ENCODE data around the gene GNAS-AS1. TPM values are rescaled to one million over a fixed set of nuclear protein-coding genes. Genes with fewer than 3 reads are reported as not detected.

The GNAS-AS1 gene
- total RNA-seq, 4 donors from 2014 or later = 0.55 to 1.1 TPM; not detected in 2

DNA sequence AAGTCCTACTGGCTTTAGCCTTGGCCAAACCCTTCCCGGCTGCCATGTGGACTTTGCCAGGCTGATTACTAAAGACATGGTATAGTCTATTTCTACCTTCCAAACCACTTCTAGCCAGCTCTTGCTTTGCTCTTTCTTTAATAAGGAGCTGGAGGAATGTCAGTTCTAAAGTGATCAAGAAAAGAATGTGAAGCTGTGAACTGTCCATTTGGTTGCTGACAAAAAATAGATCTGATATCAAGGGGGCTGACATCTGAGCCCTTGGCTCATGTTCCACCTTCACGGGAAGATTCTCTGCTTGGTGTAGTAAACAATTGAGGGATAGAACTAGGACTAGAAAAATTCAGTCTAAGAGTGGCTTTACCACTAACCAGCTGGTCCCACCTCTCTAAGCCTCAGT lies 22.6 kb downstream of the GNAS-AS1 start:
- 89 to 92% methylated on average over 1 to 2 of the region's 2 CpGs for WGBS, 2 donors (ENCODE audit: low coverage in 1 of 2)
- no peaks in the 10 kb centered on the region for H3K27me3 ChIP-seq
- no peak overlapping the region for H3K4me3 ChIP-seq
- H3K27ac ChIP-seq = no peak overlapping the region
- DNase-seq = no peak
- TF ChIP-seq EP300 (IDR thresholded peaks at IDR 0.05; ENCODE audit: low read depth) = no peak
- no peak for TF ChIP-seq POLR2A (IDR thresholded peaks at IDR 0.05)
- TF ChIP-seq, protein P1, sequence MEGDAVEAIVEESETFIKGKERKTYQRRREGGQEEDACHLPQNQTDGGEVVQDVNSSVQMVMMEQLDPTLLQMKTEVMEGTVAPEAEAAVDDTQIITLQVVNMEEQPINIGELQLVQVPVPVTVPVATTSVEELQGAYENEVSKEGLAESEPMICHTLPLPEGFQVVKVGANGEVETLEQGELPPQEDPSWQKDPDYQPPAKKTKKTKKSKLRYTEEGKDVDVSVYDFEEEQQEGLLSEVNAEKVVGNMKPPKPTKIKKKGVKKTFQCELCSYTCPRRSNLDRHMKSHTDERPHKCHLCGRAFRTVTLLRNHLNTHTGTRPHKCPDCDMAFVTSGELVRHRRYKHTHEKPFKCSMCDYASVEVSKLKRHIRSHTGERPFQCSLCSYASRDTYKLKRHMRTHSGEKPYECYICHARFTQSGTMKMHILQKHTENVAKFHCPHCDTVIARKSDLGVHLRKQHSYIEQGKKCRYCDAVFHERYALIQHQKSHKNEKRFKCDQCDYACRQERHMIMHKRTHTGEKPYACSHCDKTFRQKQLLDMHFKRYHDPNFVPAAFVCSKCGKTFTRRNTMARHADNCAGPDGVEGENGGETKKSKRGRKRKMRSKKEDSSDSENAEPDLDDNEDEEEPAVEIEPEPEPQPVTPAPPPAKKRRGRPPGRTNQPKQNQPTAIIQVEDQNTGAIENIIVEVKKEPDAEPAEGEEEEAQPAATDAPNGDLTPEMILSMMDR (IDR thresholded peaks at IDR 0.05) = no peak
- TF ChIP-seq POLR2AphosphoS5 (IDR thresholded peaks at IDR 0.05) = no peak
- in situ Hi-C loops (cut with MboI; ENCODE audit: low pct_ligation_motif_present in 1 of 4, low pct_unique_long_range_greater_than_20kb in 1 of 4, low sequenced_read_pairs in 3 of 4) = loop anchor here in 2 of 4 donors (25.0 kb wide), 2 partner anchors 341 to 591 kb away; partner anchors contain the start of gene ANKRD60 (in 1 of the 2)
- H3K9me3 ChIP-seq = no peaks in the 10 kb centered on the region
- no peaks in the 10 kb centered on the region for H3K4me1 ChIP-seq
- intact Hi-C loops (cut with DNase I; ENCODE audit: low total_unique reads) = no loop called here
- no peaks in the 10 kb centered on the region for H3K36me3 ChIP-seq

DNA sequence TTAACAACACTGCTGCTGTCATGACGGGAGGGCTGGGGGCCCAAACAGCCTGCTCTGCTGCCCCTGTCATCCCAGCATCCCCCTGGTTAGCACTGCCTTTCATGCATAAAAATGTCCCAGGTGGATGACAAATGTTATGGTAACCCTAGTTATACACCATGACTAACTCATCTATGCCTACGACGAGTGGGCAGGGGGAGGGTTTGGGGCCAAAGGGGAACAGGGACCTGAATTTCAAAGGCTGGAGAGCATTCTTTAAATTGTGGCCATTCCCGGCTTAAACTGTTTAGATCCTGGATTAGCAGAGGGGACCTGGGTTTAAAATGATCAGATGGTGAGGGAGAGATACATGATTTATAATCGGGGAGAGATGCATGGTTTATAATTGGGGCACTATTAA lies 24.4 kb downstream of the GNAS-AS1 start:
- no peaks in the 10 kb centered on the region for H3K9me3 ChIP-seq
- 85% methylated on average over 4 to 5 of the region's 5 CpGs for WGBS, 2 donors (ENCODE audit: low coverage in 1 of 2)
- no peak overlapping the region for H3K4me3 ChIP-seq
- H3K27me3 ChIP-seq = no peaks in the 10 kb centered on the region
- TF ChIP-seq, protein P1 (IDR thresholded peaks at IDR 0.05) = no peak
- TF ChIP-seq POLR2AphosphoS5 (IDR thresholded peaks at IDR 0.05) = no peak
- no peak overlapping the region for H3K27ac ChIP-seq
- H3K4me1 ChIP-seq = no peaks in the 10 kb centered on the region
- in situ Hi-C loops (cut with MboI; ENCODE audit: low pct_ligation_motif_present in 1 of 4, low pct_unique_long_range_greater_than_20kb in 1 of 4, low sequenced_read_pairs in 3 of 4) (loop anchor here in 2 of 4 donors (25.0 kb wide), 2 partner anchors 339 to 589 kb away; partner anchors contain the start of gene ANKRD60 (in 1 of the 2)), intact Hi-C loops (cut with DNase I; ENCODE audit: low total_unique reads) (no loop called here)
- no peak for DNase-seq
- no peaks in the 10 kb centered on the region for H3K36me3 ChIP-seq

DNA sequence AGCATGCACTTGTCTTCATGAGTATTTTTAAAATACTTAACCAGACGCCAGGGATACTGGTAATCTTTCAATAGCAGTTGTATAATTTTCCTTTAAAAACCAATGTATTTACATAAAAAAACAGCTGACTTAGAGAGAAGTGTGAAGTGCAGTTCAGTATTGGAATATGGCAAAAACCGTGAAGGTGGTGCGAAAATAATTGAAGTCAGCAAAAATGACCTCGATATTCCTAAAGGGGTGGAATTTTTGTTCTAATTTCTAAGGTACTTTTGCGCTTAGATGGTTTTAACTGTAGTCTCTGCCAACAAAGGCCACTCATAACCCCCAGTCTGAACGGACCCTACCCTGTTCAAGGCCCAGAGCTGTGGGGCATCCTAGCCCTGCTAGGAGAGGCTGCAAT lies 25.3 kb downstream of the GNAS-AS1 start:
- DNase-seq = no peak
- WGBS, 2 donors (ENCODE audit: low coverage in 1 of 2) = 80 to 95% methylated on average over 4 to 6 of the region's 6 CpGs
- no peaks in the 10 kb centered on the region for H3K9me3 ChIP-seq
- intact Hi-C loops (cut with DNase I; ENCODE audit: low total_unique reads) = no loop called here
- no peak overlapping the region for H3K4me3 ChIP-seq
- H3K27ac ChIP-seq = no peak overlapping the region
- no peaks in the 10 kb centered on the region for H3K27me3 ChIP-seq
- no peaks in the 10 kb centered on the region for H3K36me3 ChIP-seq
- TF ChIP-seq POLR2A (IDR thresholded peaks at IDR 0.05) = no peak
- no peak for TF ChIP-seq EP300 (IDR thresholded peaks at IDR 0.05; ENCODE audit: low read depth)
- TF ChIP-seq, protein P1 (IDR thresholded peaks at IDR 0.05) = no peak
- TF ChIP-seq POLR2AphosphoS5 (IDR thresholded peaks at IDR 0.05) = no peak
- H3K4me1 ChIP-seq = no peaks in the 10 kb centered on the region
- in situ Hi-C loops (cut with MboI; ENCODE audit: low pct_ligation_motif_present in 1 of 4, low pct_unique_long_range_greater_than_20kb in 1 of 4, low sequenced_read_pairs in 3 of 4) = loop anchor here in 2 of 4 donors (25.0 kb wide), 2 partner anchors 338 to 588 kb away; partner anchors contain the start of gene ANKRD60 (in 1 of the 2)

DNA sequence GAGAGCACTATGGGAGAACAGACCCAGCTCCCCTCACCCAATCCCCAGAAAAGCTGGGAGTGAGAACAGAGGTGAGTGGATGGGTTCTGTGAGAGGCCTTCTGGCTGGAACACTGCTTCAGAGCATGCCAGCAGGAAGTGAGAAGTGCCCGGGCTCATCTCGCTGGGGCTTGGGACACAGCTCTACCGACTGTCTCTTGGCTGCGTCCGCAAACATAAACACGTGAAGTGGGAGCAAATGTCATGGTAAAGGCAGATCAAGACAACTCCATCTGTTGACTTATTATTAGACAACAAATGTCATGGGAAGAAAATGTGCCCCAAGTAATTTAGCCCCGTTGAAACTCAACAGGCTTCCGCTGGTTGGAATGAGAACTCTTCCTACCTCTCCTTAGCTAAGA lies 25.9 kb downstream of the GNAS-AS1 start:
- in situ Hi-C loops (cut with MboI; ENCODE audit: low pct_ligation_motif_present in 1 of 4, low pct_unique_long_range_greater_than_20kb in 1 of 4, low sequenced_read_pairs in 3 of 4) = loop anchor here in 2 of 4 donors (25.0 kb wide), 2 partner anchors 338 to 588 kb away; partner anchors contain the start of gene ANKRD60 (in 1 of the 2)
- 79 to 80% methylated on average over 2 to 8 of the region's 8 CpGs for WGBS, 2 donors (ENCODE audit: low coverage in 1 of 2)

More for the DNA sequence above, 25.9 kb downstream of the GNAS-AS1 start:
- no peak for DNase-seq
- Histone ChIP-seq H3K4me3 (no peak overlapping the region), H3K9me3 (no peaks in the 10 kb centered on the region), H3K36me3 (no peaks in the 10 kb centered on the region), H3K27me3 (no peaks in the 10 kb centered on the region), H3K27ac (no peak overlapping the region), H3K4me1 (no peaks in the 10 kb centered on the region)
- intact Hi-C loops (cut with DNase I; ENCODE audit: low total_unique reads) = no loop called here
- TF ChIP-seq POLR2AphosphoS5 (IDR thresholded peaks at IDR 0.05) = no peak
- TF ChIP-seq, protein P1 (IDR thresholded peaks at IDR 0.05) = no peak
- no peak for TF ChIP-seq EP300 (IDR thresholded peaks at IDR 0.05; ENCODE audit: low read depth)
- no peak for TF ChIP-seq POLR2A (IDR thresholded peaks at IDR 0.05)

Data from transverse colon (tissue), 4 donors.